ENCODE measurements around the gene BBIP1. TPM values are rescaled to one million over a fixed set of nuclear protein-coding genes. Genes with fewer than 3 reads are reported as not detected.
A peak's percentile ranks its signal among the peaks of the same experiment; 100 is the strongest.

Gene BBIP1
- total and polyA plus RNA-seq, 10 of the 15 experiments (the other 5 are each of a cell fraction or from before 2014, with no cell fraction given), result 13.8 to 40.8 (median 31.3) TPM

GRCh38 chr10:110887560-110887959 lies 31.4 kb downstream of the BBIP1 start:
- Histone ChIP-seq H4K20me1 (ENCODE audit: control insufficient read depth, insufficient read depth) (no peaks in the 10 kb centered on the region), H3K4me2 (ENCODE audit: control insufficient read depth, insufficient read depth) (no peak overlapping the region), H3K4me1 (ENCODE audit: control insufficient read depth, insufficient read depth, low read length) (peaks cover 6% of the 10 kb centered on the region), H3K9me3 (replicated peaks; ENCODE audit: control insufficient read depth, insufficient read depth, low read length) (no peaks in the 10 kb centered on the region), H3K4me3 (no peak overlapping the region), H3K27me3 (replicated peaks in 1 of 2; ENCODE audit: control insufficient read depth in 2 of 2, insufficient read depth in 2 of 2, low read length in 1 of 2) (no peaks in the 10 kb centered on the region), H3K9ac (ENCODE audit: control insufficient read depth, insufficient read depth, low read length) (no peak overlapping the region), H3K27ac (ENCODE audit: control insufficient read depth, insufficient read depth) (no peak overlapping the region), H3K36me3 (ENCODE audit: control insufficient read depth in 2 of 2, insufficient read depth in 2 of 2, low read length in 1 of 2) (peaks cover 0 to 26% of the 10 kb centered on the region in 2 experiments; a peak in 3 of 4 replicates), H3K79me2 (ENCODE audit: control insufficient read depth, insufficient read depth, low read length) (peaks cover 13% of the 10 kb centered on the region), H2AFZ (ENCODE audit: control insufficient read depth, low read depth, low read length) (no peak overlapping the region)
- DNase-seq (ENCODE audit: low read depth, low spot score) (no peak), ATAC-seq (peak; percentile 17; the same call in 2 of the 3 replicates), FAIRE-seq (no peak)
- CTCF ChIA-PET, result interaction anchor here (0.6 to 2.5 kb wide), 11 partner anchors 9 to 288 kb away, joined by 3 to 25 read pairs (median 4); partner anchors contain the start of gene PDCD4
- SMC1A ChIA-PET (ENCODE audit: uncharacterized antibody, unreplicated experiment), result interaction anchor here (0.5 to 2.3 kb wide), 19 partner anchors 9 to 276 kb away, joined by 3 to 27 read pairs (median 5); partner anchors contain the start of gene PDCD4
- in situ Hi-C loops (cut with MboI), result no loop called here
- RAD21 ChIA-PET (ENCODE audit: unreplicated experiment), result interaction anchor here (0.6 to 2.6 kb wide), 7 partner anchors 9 to 389 kb away, joined by 3 to 22 read pairs (median 5); no protein-coding TSS in a partner anchor
- intact Hi-C loops (cut with micrococcal nuclease; ENCODE audit: unreplicated experiment), result no loop called here
- WGBS (ENCODE audit: insufficient coverage, insufficient replicate concordance, low lambda C conversion rate, missing lambda C conversion rate), result 94% methylated on average over 1 of the region's 1 CpG
- TF ChIP-seq SMARCA5 (IDR thresholded peaks at IDR 0.05) (no peak), MYC (IDR thresholded peaks at IDR 0.05; ENCODE audit: insufficient read depth, insufficient read length, insufficient replicate concordance, low read length, severe bottlenecking) (no peak), KDM1A (IDR thresholded peaks at IDR 0.05; ENCODE audit: borderline replicate concordance) (no peak), ZNF592 (IDR thresholded peaks at IDR 0.05) (no peak), EED (IDR thresholded peaks at IDR 0.05; ENCODE audit: low read depth) (no peak), ESRRA (IDR thresholded peaks at IDR 0.05; ENCODE audit: low read length) (no peak)
- POLR2A ChIA-PET, result interaction anchor here (0.7 to 2.6 kb wide), 6 partner anchors 9 to 83 kb away, joined by 3 to 12 read pairs (median 4); partner anchors contain the start of gene BBIP1
- BruUV-seq (replicated peaks), result no TSS peak

Measured in GM12878 (cell line).